Neural cell (in vitro differentiated cells): ENCODE data around the gene CYB5B. TPM values are rescaled to one million over a fixed set of nuclear protein-coding genes. Genes with fewer than 3 reads are reported as not detected.

ENCODE experiments used
- polyA plus RNA-seq: library from polyadenylated mRNA; depleted of rRNA; stranded (reverse); fragments of >200 nt; gene quantifications from 2 replicates; pipeline ENCODE4 v1.2.3, GENCODE V29; 2014

Gene CYB5B
- polyA plus RNA-seq, 1 donor from 2014 or later = 70.4 TPM

Other genes starting within 250 kb of the CYB5B start
- 7.0 and 8.2 TPM in 2 replicates for gene SNTB2, start 237.5 kb upstream of the CYB5B start, polyA plus RNA-seq
- gene VPS4A, start 113.3 kb upstream of the CYB5B start, polyA plus RNA-seq = 46.3 and 52.6 TPM in 2 replicates
- gene PDF, start 94.0 kb upstream of the CYB5B start, polyA plus RNA-seq = 5.1 and 6.0 TPM in 2 replicates
- 27.8 and 44.4 TPM in 2 replicates for gene COG8, start 85.1 kb upstream of the CYB5B start, polyA plus RNA-seq
- 12.2 and 15.8 TPM in 2 replicates for gene NIP7, start 84.8 kb upstream of the CYB5B start, polyA plus RNA-seq
- gene TMED6, start 72.8 kb upstream of the CYB5B start, polyA plus RNA-seq = not detected in 2 replicates
- 26.7 and 27.7 TPM in 2 replicates for gene TERF2, start 38.6 kb upstream of the CYB5B start, polyA plus RNA-seq
- gene NFAT5, start 141.3 kb downstream of the CYB5B start, polyA plus RNA-seq = 9.2 and 11.5 TPM in 2 replicates